ENCODE measurements around the gene ANKK1.

The ANKK1 gene

GRCh38 chr11:113417428-113417827 is 29.8 kb downstream of the ANKK1 start:
- DNase-seq (ENCODE audit: low spot score), result no peak
- TF ChIP-seq CTCF (IDR thresholded peaks at IDR 0.05; ENCODE audit: borderline replicate concordance, control extremely low read depth, extremely low read depth, insufficient read depth, missing control alignments), result no peak
- in situ Hi-C loops (cut with MboI; ENCODE audit: low sequenced_read_pairs, unreplicated experiment), result no loop called here

GRCh38 chr11:113419454-113420003 is 31.9 kb downstream of the ANKK1 start:
- no peak for TF ChIP-seq CTCF (IDR thresholded peaks at IDR 0.05; ENCODE audit: borderline replicate concordance, control extremely low read depth, extremely low read depth, insufficient read depth, missing control alignments)
- in situ Hi-C loops (cut with MboI; ENCODE audit: low sequenced_read_pairs, unreplicated experiment), result no loop called here
- no peak for DNase-seq (ENCODE audit: low spot score)

- in situ Hi-C loops (cut with MboI; ENCODE audit: low sequenced_read_pairs, unreplicated experiment), result no loop called here
- no peak for DNase-seq (ENCODE audit: low spot score)
These were observed 33.2 kb downstream of the ANKK1 start for GRCh38 chr11:113420808-113421207.

GRCh38 chr11:113426686-113427085 is 39.1 kb downstream of the ANKK1 start:
- DNase-seq (ENCODE audit: low spot score), result no peak
- TF ChIP-seq CTCF (IDR thresholded peaks at IDR 0.05; ENCODE audit: borderline replicate concordance, control extremely low read depth, extremely low read depth, insufficient read depth, missing control alignments), result no peak
- in situ Hi-C loops (cut with MboI; ENCODE audit: low sequenced_read_pairs, unreplicated experiment), result no loop called here

More at GRCh38 chr11:113420808-113421207, 33.2 kb downstream of the ANKK1 start:
- no peak for TF ChIP-seq CTCF (IDR thresholded peaks at IDR 0.05; ENCODE audit: borderline replicate concordance, control extremely low read depth, extremely low read depth, insufficient read depth, missing control alignments)

GRCh38 chr11:113431746-113432145 is 44.2 kb downstream of the ANKK1 start:
- in situ Hi-C loops (cut with MboI; ENCODE audit: low sequenced_read_pairs, unreplicated experiment), result no loop called here
- TF ChIP-seq CTCF (IDR thresholded peaks at IDR 0.05; ENCODE audit: borderline replicate concordance, control extremely low read depth, extremely low read depth, insufficient read depth, missing control alignments), result no peak
- no peak for DNase-seq (ENCODE audit: low spot score)

GRCh38 chr11:113435190-113435968 is 47.8 kb downstream of the ANKK1 start:
- DNase-seq (ENCODE audit: low spot score), result no peak
- in situ Hi-C loops (cut with MboI; ENCODE audit: low sequenced_read_pairs, unreplicated experiment), result no loop called here
- no peak for TF ChIP-seq CTCF (IDR thresholded peaks at IDR 0.05; ENCODE audit: borderline replicate concordance, control extremely low read depth, extremely low read depth, insufficient read depth, missing control alignments)

Data from GM13976 (cell line).